ENCODE results near the gene OTUB2. TPM values are rescaled to one million over a fixed set of nuclear protein-coding genes. Genes with fewer than 3 reads are reported as not detected.

OTUB2 gene
- polyA plus RNA-seq, 3 donors: 0.25 to 0.95 (median 0.28) TPM

DNA sequence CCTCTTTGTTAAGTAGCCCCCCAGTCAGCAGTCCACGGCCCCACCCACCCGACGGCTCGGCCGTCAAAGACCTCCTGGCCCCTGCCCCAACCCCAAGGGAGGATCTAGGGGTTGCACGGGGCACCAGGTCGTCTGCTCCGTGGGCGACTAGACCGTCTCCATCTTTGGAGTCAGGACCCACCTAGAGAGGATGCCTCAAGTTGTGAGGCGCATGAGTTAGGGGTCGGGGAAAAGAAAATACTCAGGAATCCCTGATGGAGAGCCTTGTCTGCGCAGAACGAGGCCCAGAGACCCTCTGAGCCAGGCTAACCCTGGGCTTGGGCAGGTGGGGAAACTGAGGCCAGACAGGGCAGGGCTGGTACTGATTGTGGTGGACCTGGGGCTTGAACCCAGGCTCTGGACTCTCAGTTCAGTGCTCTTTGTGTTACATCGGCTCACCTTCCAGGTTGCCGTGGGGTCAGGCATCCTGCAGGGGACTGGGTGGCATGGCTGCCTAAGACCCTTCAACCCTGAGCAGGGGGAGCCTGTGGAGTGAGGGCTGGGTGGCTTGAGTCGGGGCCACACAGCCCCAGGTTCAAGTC lies 839 bp downstream of the OTUB2 start:
- H3K27ac ChIP-seq (ENCODE audit: low read depth in 1 of 2, low read length in 2 of 2): no peak overlapping the region
- no peaks in the 10 kb centered on the region for H3K27me3 ChIP-seq (ENCODE audit: control insufficient read depth in 2 of 2, insufficient read depth in 2 of 2, low read length in 2 of 2)
- H3K27me3 Mint-ChIP-seq (ENCODE audit: low read depth in 3 of 3): peaks cover 2 to 12% (median 3%) of the 10 kb centered on the region in 3 donors
- no peaks in the 10 kb centered on the region for H3K36me3 ChIP-seq (replicated peaks in 1 of 2; ENCODE audit: control insufficient read depth in 1 of 2, insufficient read depth in 2 of 2, low read length in 2 of 2)
- no peaks in the 10 kb centered on the region for H3K36me3 Mint-ChIP-seq
- H4K20me1 ChIP-seq (ENCODE audit: insufficient read depth, low read length): no peaks in the 10 kb centered on the region
- H3K9ac ChIP-seq (ENCODE audit: insufficient read depth, low read length, poor library complexity, severe bottlenecking): peak overlapping the region; percentile 73
- DNase-seq: no peak
- peak overlapping the region; percentile 91 for H2AFZ ChIP-seq (ENCODE audit: insufficient read depth, low read depth, low read length, poor library complexity, severe bottlenecking)
- peak overlapping the region in 1 of 7 donors; percentile 18 for H3K27ac Mint-ChIP-seq
- H3K4me3 Mint-ChIP-seq: peak overlapping the region; percentile 64 to 68
- TF ChIP-seq, protein P1, sequence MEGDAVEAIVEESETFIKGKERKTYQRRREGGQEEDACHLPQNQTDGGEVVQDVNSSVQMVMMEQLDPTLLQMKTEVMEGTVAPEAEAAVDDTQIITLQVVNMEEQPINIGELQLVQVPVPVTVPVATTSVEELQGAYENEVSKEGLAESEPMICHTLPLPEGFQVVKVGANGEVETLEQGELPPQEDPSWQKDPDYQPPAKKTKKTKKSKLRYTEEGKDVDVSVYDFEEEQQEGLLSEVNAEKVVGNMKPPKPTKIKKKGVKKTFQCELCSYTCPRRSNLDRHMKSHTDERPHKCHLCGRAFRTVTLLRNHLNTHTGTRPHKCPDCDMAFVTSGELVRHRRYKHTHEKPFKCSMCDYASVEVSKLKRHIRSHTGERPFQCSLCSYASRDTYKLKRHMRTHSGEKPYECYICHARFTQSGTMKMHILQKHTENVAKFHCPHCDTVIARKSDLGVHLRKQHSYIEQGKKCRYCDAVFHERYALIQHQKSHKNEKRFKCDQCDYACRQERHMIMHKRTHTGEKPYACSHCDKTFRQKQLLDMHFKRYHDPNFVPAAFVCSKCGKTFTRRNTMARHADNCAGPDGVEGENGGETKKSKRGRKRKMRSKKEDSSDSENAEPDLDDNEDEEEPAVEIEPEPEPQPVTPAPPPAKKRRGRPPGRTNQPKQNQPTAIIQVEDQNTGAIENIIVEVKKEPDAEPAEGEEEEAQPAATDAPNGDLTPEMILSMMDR (IDR thresholded peaks at IDR 0.05): no peak
- no peaks in the 10 kb centered on the region for H3K9me3 ChIP-seq (replicated peaks in 1 of 2; ENCODE audit: control insufficient read depth in 1 of 2, insufficient read depth in 1 of 2, low read length in 2 of 2)
- no peaks in the 10 kb centered on the region for H3K9me3 Mint-ChIP-seq
- peak overlapping the region; percentile 33 to 77 (median 71) for H3K4me3 ChIP-seq (replicated peaks in 1 of 3; ENCODE audit: low read depth in 2 of 3, low read length in 3 of 3)
- 97% methylated on average over 4 of the region's 17 CpGs for WGBS (ENCODE audit: insufficient coverage)
- peaks cover 45% of the 10 kb centered on the region for H3K4me1 Mint-ChIP-seq
- H3K4me2 ChIP-seq (replicated peaks; ENCODE audit: extremely low read depth, low read length, poor library complexity, severe bottlenecking): peak overlapping the region; percentile 82
- intact Hi-C loops (cut with micrococcal nuclease): loop anchor here in 1 of 2 donors (5.0 kb wide), 2 partner anchors 55 to 105 kb away; partner anchors contain the start of genes DDX24 and IFI27L1
- H3K79me2 ChIP-seq (ENCODE audit: insufficient read depth, low read length): no peaks in the 10 kb centered on the region
- H3K4me1 ChIP-seq (ENCODE audit: control insufficient read depth in 1 of 2, insufficient read depth in 2 of 2, low read length in 2 of 2): peaks cover 36 to 44% of the 10 kb centered on the region in 2 donors

DNA sequence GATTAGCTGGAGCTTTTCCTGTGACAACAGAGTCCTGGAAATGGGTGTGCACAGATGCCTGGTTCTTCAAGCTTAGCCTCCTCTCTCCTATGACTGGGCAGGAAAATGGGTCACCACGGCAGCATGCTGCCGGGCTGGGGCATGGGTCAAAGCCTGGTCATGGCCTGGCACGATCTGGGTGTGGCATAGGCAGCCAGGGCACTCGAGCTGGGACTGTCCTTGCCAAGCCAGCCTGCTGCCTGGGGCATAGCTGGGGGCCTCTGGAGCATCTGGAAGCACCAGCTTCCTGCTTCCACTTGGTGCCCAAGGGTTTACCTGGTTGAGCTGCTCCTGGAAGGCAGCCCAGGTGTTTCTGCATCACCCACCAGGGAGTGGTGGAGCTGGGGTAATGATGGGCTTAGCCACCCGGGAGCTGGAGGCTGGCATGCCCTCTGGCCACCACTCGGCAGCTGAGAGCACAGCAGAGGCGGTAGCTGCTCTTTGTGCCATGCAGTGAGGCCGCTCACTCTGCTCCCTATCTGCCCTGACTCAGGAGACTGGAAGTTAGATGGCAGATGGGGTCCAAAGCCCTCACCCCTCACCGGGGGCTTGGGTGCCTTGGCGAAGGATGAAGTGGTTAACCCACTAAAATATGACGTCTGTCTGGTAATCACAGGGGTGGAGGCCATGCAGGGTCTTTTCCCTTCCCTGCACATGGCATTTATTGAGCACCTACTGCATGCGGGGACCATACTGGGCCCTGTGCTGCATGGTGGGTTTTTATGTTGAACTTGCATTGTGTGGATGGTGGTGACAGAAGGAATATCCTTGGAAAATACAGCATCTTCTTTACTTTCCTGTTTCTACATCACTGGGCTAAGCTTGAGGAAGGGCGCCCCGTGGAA lies 1.7 kb downstream of the OTUB2 start:
- Mint-ChIP-seq H3K4me1 (peaks cover 41% of the 10 kb centered on the region), H3K27ac (peak overlapping the region in 4 of 7 donors; percentile 34 to 70 (median 48)), H3K4me3 (peak overlapping the region; percentile 64 to 68), H3K27me3 (ENCODE audit: low read depth in 3 of 3) (peaks cover 2 to 12% (median 3%) of the 10 kb centered on the region in 3 donors), H3K9me3 (no peaks in the 10 kb centered on the region), H3K36me3 (no peaks in the 10 kb centered on the region)
- TF ChIP-seq, protein P1 (IDR thresholded peaks at IDR 0.05): no peak
- H3K9ac ChIP-seq (ENCODE audit: insufficient read depth, low read length, poor library complexity, severe bottlenecking): no peak overlapping the region
- no peak overlapping the region for H2AFZ ChIP-seq (ENCODE audit: insufficient read depth, low read depth, low read length, poor library complexity, severe bottlenecking)
- peak in 2 of 3 donors; percentile 33 to 35 for DNase-seq
- no peaks in the 10 kb centered on the region for H4K20me1 ChIP-seq (ENCODE audit: insufficient read depth, low read length)
- no peak overlapping the region for H3K4me2 ChIP-seq (replicated peaks; ENCODE audit: extremely low read depth, low read length, poor library complexity, severe bottlenecking)
- no peaks in the 10 kb centered on the region for H3K9me3 ChIP-seq (replicated peaks in 1 of 2; ENCODE audit: control insufficient read depth in 1 of 2, insufficient read depth in 1 of 2, low read length in 2 of 2)
- H3K4me3 ChIP-seq (replicated peaks in 1 of 3; ENCODE audit: low read depth in 2 of 3, low read length in 3 of 3): peak overlapping the region in 1 of 3 experiments; percentile 77
- no peaks in the 10 kb centered on the region for H3K36me3 ChIP-seq (replicated peaks in 1 of 2; ENCODE audit: control insufficient read depth in 1 of 2, insufficient read depth in 2 of 2, low read length in 2 of 2)
- intact Hi-C loops (cut with micrococcal nuclease): loop anchor here in 1 of 2 donors (5.0 kb wide), 2 partner anchors 54 to 104 kb away; partner anchors contain the start of genes DDX24 and IFI27L1
- no peak overlapping the region for H3K27ac ChIP-seq (ENCODE audit: low read depth in 1 of 2, low read length in 2 of 2)
- WGBS (ENCODE audit: insufficient coverage): 79% methylated on average over 9 of the region's 14 CpGs
- no peaks in the 10 kb centered on the region for H3K27me3 ChIP-seq (ENCODE audit: control insufficient read depth in 2 of 2, insufficient read depth in 2 of 2, low read length in 2 of 2)
- H3K79me2 ChIP-seq (ENCODE audit: insufficient read depth, low read length): no peaks in the 10 kb centered on the region
- peaks cover 36 to 44% of the 10 kb centered on the region in 2 donors for H3K4me1 ChIP-seq (ENCODE audit: control insufficient read depth in 1 of 2, insufficient read depth in 2 of 2, low read length in 2 of 2)

Data from CD14-positive monocyte (primary cell).